Daoy (cell line): ENCODE results near the gene COPG1. TPM values are rescaled to one million over a fixed set of nuclear protein-coding genes. Genes with fewer than 3 reads are reported as not detected.

ENCODE experiments used
- DNase-seq: peaks from one replicate; pipeline ENCODE4 v3.0.0-alpha.2; 2015; ENCODE audit warnings: low read depth
- total RNA-seq: library from RNA; depleted of rRNA; stranded (reverse); fragments of >200 nt; shearing (Covaris generic); gene quantifications from 2 replicates; pipeline ENCODE4 v1.2.3, GENCODE V29; 2014; rRNA removed

The COPG1 gene
- total RNA-seq, 1 experiment from 2014 or later, result 218 TPM

- DNase-seq, result peak; percentile 95
These were observed 65.2 kb downstream of the COPG1 start for GRCh38 chr3:129314386-129315222.

- peak; percentile 42 for DNase-seq
These were observed 66.0 kb downstream of the COPG1 start for GRCh38 chr3:129315223-129315997.

- no peak for DNase-seq
These were observed 66.5 kb downstream of the COPG1 start for GRCh38 chr3:129315998-129316247.

- DNase-seq, result peak; percentile 87
These were observed 67.0 kb downstream of the COPG1 start for GRCh38 chr3:129316248-129317013.

GRCh38 chr3:129317014-129317771 lies 67.8 kb downstream of the COPG1 start:
- no peak for DNase-seq

- no peak for DNase-seq
These were observed 68.4 kb downstream of the COPG1 start for GRCh38 chr3:129317848-129318247.

- DNase-seq, result no peak
These were observed 69.5 kb downstream of the COPG1 start for GRCh38 chr3:129318921-129319320.

GRCh38 chr3:129320261-129320660 lies 70.9 kb downstream of the COPG1 start:
- DNase-seq, result no peak

GRCh38 chr3:129320825-129321487 lies 71.5 kb downstream of the COPG1 start:
- no peak for DNase-seq

- no peak for DNase-seq
These were observed 72.5 kb downstream of the COPG1 start for GRCh38 chr3:129321887-129322286.

GRCh38 chr3:129323651-129324294 lies 74.4 kb downstream of the COPG1 start:
- no peak for DNase-seq

- no peak for DNase-seq
These were observed 75.4 kb downstream of the COPG1 start for GRCh38 chr3:129324855-129325254.

GRCh38 chr3:129325383-129325782 lies 76.0 kb downstream of the COPG1 start:
- no peak for DNase-seq

- no peak for DNase-seq
These were observed 76.7 kb downstream of the COPG1 start for GRCh38 chr3:129326138-129326537.

GRCh38 chr3:129326595-129326994 lies 77.2 kb downstream of the COPG1 start:
- DNase-seq, result no peak

Other genes starting within 250 kb of the COPG1 start
- gene EFCC1, start 248.3 kb upstream of the COPG1 start, total RNA-seq, result not detected in 2 replicates
- gene GP9, start 188.8 kb upstream of the COPG1 start, total RNA-seq, result not detected in 2 replicates
- gene RAB43, start 127.8 kb upstream of the COPG1 start, total RNA-seq, result 11.0 and 16.6 TPM in 2 replicates
- 65.7 and 91.0 TPM in 2 replicates for gene ISY1, start 88.5 kb upstream of the COPG1 start, total RNA-seq
- 520 and 547 TPM in 2 replicates for gene CNBP, start 65.7 kb upstream of the COPG1 start, total RNA-seq
- gene HMCES, start 29.3 kb downstream of the COPG1 start, total RNA-seq, result 30.0 and 35.8 TPM in 2 replicates
- not detected in 2 replicates for gene EFCAB12, start 179.0 kb downstream of the COPG1 start, total RNA-seq
- gene MBD4, start 190.3 kb downstream of the COPG1 start, total RNA-seq, result 25.7 and 34.3 TPM in 2 replicates
- 11.1 and 11.2 TPM in 2 replicates for gene IFT122, start 190.6 kb downstream of the COPG1 start, total RNA-seq